Measurements from ENCODE around the gene DNAJC11. TPM values are rescaled to one million over a fixed set of nuclear protein-coding genes. Genes with fewer than 3 reads are reported as not detected.
"Not testable (repeated sequence)": the region's sequence is repeated elsewhere in the genome, so short reads cannot be mapped to it uniquely, and the experiment has no call there.

The DNAJC11 gene
- total RNA-seq, 1 donor from 2014 or later = 33.0 TPM

GRCh38 chr1:6694121-6694713 lies 7.4 kb downstream of the DNAJC11 start:
- no peak for DNase-seq

GRCh38 chr1:6692956-6693355 lies 8.7 kb downstream of the DNAJC11 start:
- no peak for DNase-seq

GRCh38 chr1:6691507-6691906 lies 10.1 kb downstream of the DNAJC11 start:
- no peak for DNase-seq

- DNase-seq = no peak
Observed at GRCh38 chr1:6690186-6690585, 11.4 kb downstream of the DNAJC11 start.

- no peak for DNase-seq
Observed at GRCh38 chr1:6688757-6689156, 12.9 kb downstream of the DNAJC11 start.

GRCh38 chr1:6688001-6688400 lies 13.6 kb downstream of the DNAJC11 start:
- no peak for DNase-seq

- no peak for DNase-seq
Observed at GRCh38 chr1:6686294-6686693, 15.3 kb downstream of the DNAJC11 start.

- DNase-seq = no peak
Observed at GRCh38 chr1:6685381-6685780, 16.2 kb downstream of the DNAJC11 start.

GRCh38 chr1:6683434-6683833 lies 18.2 kb downstream of the DNAJC11 start:
- no peak for DNase-seq

- no peak for DNase-seq
Observed at GRCh38 chr1:6675941-6676340, 25.7 kb downstream of the DNAJC11 start.

- no peak for DNase-seq
Observed at GRCh38 chr1:6674771-6675170, 26.8 kb downstream of the DNAJC11 start.

GRCh38 chr1:6673816-6674398 lies 27.7 kb downstream of the DNAJC11 start:
- no peak for DNase-seq

GRCh38 chr1:6672558-6672957 lies 29.1 kb downstream of the DNAJC11 start:
- DNase-seq = no peak

- DNase-seq = no peak
Observed at GRCh38 chr1:6668503-6668902, 33.1 kb downstream of the DNAJC11 start.

- no peak for DNase-seq
Observed at GRCh38 chr1:6667139-6667538, 34.5 kb downstream of the DNAJC11 start.

- DNase-seq = no peak
Observed at GRCh38 chr1:6666696-6667095, 34.9 kb downstream of the DNAJC11 start.

GRCh38 chr1:6662468-6662867 lies 39.1 kb downstream of the DNAJC11 start:
- not testable (repeated sequence) for DNase-seq

- DNase-seq = no peak
Observed at GRCh38 chr1:6660415-6661049, 41.1 kb downstream of the DNAJC11 start.

GRCh38 chr1:6658359-6659060 lies 43.1 kb downstream of the DNAJC11 start:
- DNase-seq = no peak

GRCh38 chr1:6657138-6657537 lies 44.5 kb downstream of the DNAJC11 start:
- no peak for DNase-seq

- no peak for DNase-seq
Observed at GRCh38 chr1:6653436-6654290, 48.0 kb downstream of the DNAJC11 start.

GRCh38 chr1:6652986-6653385 lies 48.6 kb downstream of the DNAJC11 start:
- DNase-seq = no peak

Measured in skin of body (tissue), 2 donors.